ENCODE data around the gene RNF186. TPM values are rescaled to one million over a fixed set of nuclear protein-coding genes. Genes with fewer than 3 reads are reported as not detected.

Gene RNF186
- total RNA-seq, 2 donors from 2014 or later, result not detected

- Histone ChIP-seq H3K4me3 (no peak overlapping the region), H3K27ac (no peak overlapping the region), H3K36me3 (no peaks in the 10 kb centered on the region), H3K4me1 (ENCODE audit: control insufficient read depth in 1 of 2, low read depth in 2 of 2) (no peaks in the 10 kb centered on the region), H3K27me3 (replicated peaks; ENCODE audit: insufficient read depth) (no peaks in the 10 kb centered on the region), H3K9me3 (no peaks in the 10 kb centered on the region)
- no peak for DNase-seq (ENCODE audit: low spot score)
- TF ChIP-seq, protein P1, sequence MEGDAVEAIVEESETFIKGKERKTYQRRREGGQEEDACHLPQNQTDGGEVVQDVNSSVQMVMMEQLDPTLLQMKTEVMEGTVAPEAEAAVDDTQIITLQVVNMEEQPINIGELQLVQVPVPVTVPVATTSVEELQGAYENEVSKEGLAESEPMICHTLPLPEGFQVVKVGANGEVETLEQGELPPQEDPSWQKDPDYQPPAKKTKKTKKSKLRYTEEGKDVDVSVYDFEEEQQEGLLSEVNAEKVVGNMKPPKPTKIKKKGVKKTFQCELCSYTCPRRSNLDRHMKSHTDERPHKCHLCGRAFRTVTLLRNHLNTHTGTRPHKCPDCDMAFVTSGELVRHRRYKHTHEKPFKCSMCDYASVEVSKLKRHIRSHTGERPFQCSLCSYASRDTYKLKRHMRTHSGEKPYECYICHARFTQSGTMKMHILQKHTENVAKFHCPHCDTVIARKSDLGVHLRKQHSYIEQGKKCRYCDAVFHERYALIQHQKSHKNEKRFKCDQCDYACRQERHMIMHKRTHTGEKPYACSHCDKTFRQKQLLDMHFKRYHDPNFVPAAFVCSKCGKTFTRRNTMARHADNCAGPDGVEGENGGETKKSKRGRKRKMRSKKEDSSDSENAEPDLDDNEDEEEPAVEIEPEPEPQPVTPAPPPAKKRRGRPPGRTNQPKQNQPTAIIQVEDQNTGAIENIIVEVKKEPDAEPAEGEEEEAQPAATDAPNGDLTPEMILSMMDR (IDR thresholded peaks at IDR 0.05), result no peak
- ATAC-seq (ENCODE audit: insufficient number of reproducible peaks, low FRiP score, low read depth), result no peak
Measured at GRCh38 chr1:19860418-19860817, 45.3 kb upstream of the RNF186 start.

GRCh38 chr1:19859876-19860275, 44.8 kb upstream of the RNF186 start:
- H3K9me3 ChIP-seq, result no peaks in the 10 kb centered on the region
- TF ChIP-seq, protein P1 (IDR thresholded peaks at IDR 0.05), result no peak
- no peaks in the 10 kb centered on the region for H3K36me3 ChIP-seq
- H3K27ac ChIP-seq, result no peak overlapping the region
- no peak overlapping the region for H3K4me3 ChIP-seq
- DNase-seq (ENCODE audit: low spot score) (no peak), ATAC-seq (ENCODE audit: insufficient number of reproducible peaks, low FRiP score, low read depth) (no peak)
- H3K4me1 ChIP-seq (ENCODE audit: control insufficient read depth in 1 of 2, low read depth in 2 of 2), result no peaks in the 10 kb centered on the region
- H3K27me3 ChIP-seq (replicated peaks; ENCODE audit: insufficient read depth), result no peaks in the 10 kb centered on the region

DNA sequence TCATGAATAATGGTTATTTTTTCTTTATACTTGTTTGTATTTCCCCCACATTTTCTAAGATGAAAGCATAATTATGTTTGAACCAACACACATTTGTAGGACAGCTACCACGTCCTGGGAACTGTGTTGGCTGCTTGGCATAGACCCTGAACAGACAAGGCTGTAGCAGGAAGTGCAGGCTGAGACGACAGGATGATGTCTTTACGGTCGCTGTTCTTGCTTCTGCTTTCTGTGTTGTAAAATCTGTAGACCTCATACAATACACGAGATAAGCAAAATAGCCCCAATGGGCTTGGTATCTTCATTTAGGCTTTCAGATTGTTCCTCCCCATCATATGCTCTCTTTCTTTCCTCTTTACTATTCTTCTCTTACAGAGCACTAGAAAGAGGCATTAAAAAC, 43.8 kb upstream of the RNF186 start:
- Histone ChIP-seq H3K9me3 (no peaks in the 10 kb centered on the region), H3K4me1 (ENCODE audit: control insufficient read depth in 1 of 2, low read depth in 2 of 2) (no peaks in the 10 kb centered on the region), H3K36me3 (no peaks in the 10 kb centered on the region), H3K4me3 (no peak overlapping the region), H3K27me3 (replicated peaks; ENCODE audit: insufficient read depth) (no peaks in the 10 kb centered on the region), H3K27ac (no peak overlapping the region)
- no peak for ATAC-seq (ENCODE audit: insufficient number of reproducible peaks, low FRiP score, low read depth)
- TF ChIP-seq, protein P1 (IDR thresholded peaks at IDR 0.05), result no peak
- no peak for DNase-seq (ENCODE audit: low spot score)

DNA sequence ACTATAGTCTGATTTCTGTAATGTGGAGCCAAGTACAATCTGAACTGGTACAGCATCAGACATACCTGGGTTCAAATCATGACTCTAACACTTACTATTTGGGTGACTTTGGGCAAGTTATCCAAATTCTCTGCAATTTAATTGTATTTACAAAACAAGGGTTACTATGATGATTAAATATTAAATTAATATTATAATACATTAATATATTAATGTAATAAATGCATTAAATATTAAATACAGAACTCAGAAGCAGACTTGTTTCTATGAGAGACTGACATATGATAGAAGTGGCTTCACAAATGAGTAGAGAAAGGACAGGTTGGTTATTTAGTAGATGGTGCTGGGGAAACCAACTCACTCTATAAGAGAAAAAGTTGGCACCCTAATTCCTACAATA, 39.8 kb upstream of the RNF186 start:
- H3K9me3 ChIP-seq, result no peaks in the 10 kb centered on the region
- H3K27ac ChIP-seq, result no peak overlapping the region
- H3K27me3 ChIP-seq (replicated peaks; ENCODE audit: insufficient read depth), result no peaks in the 10 kb centered on the region
- no peaks in the 10 kb centered on the region for H3K36me3 ChIP-seq
- ATAC-seq (ENCODE audit: insufficient number of reproducible peaks, low FRiP score, low read depth) (no peak), DNase-seq (ENCODE audit: low spot score) (no peak)
- H3K4me1 ChIP-seq (ENCODE audit: control insufficient read depth in 1 of 2, low read depth in 2 of 2), result no peaks in the 10 kb centered on the region
- TF ChIP-seq, protein P1 (IDR thresholded peaks at IDR 0.05), result no peak
- no peak overlapping the region for H3K4me3 ChIP-seq

DNA sequence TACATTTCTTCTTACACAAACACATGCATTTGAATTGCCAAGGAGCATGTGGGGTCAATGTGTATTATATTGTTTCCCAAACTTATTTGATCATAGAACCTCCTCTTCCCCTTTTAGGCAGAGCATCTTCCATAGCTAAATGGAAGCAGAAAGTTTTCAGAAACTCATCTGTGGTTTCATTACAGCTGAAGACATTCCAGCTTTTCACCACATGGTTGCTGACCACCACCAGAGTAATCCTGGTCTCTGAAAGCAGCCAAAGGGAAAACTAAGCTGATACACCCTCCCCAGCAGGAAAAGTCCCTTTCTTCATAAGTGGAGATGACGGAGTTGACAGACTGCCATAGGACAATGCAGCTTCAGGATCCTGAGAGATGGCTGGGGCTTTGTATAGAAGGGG, 37.0 kb upstream of the RNF186 start:
- ATAC-seq (ENCODE audit: insufficient number of reproducible peaks, low FRiP score, low read depth) (no peak), DNase-seq (ENCODE audit: low spot score) (no peak)
- Histone ChIP-seq H3K27ac (no peak overlapping the region), H3K4me3 (no peak overlapping the region), H3K27me3 (replicated peaks; ENCODE audit: insufficient read depth) (no peaks in the 10 kb centered on the region), H3K9me3 (no peaks in the 10 kb centered on the region), H3K36me3 (no peaks in the 10 kb centered on the region), H3K4me1 (ENCODE audit: control insufficient read depth in 1 of 2, low read depth in 2 of 2) (no peaks in the 10 kb centered on the region)
- TF ChIP-seq, protein P1 (IDR thresholded peaks at IDR 0.05), result no peak

Measured in thoracic aorta (tissue), 2 donors.